SK-N-DZ (cell line): ENCODE measurements around the gene PEMT.
A peak's percentile ranks its signal among the peaks of the same experiment; 100 is the strongest.
"Not testable (repeated sequence)": the region's sequence is repeated elsewhere in the genome, so short reads cannot be mapped to it uniquely, and the experiment has no call there.

Experiments
- DNase-seq: peaks from one replicate; pipeline ENCODE4 v3.0.0-alpha.2; 2015; ENCODE audit warnings: low spot score

PEMT gene

GRCh38 chr17:17487998-17488397 lies 103.5 kb downstream of the PEMT start:
- DNase-seq = no peak

GRCh38 chr17:17486416-17486815 lies 105.1 kb downstream of the PEMT start:
- not testable (repeated sequence) for DNase-seq

GRCh38 chr17:17485420-17485819 lies 106.1 kb downstream of the PEMT start:
- DNase-seq = no peak

GRCh38 chr17:17484451-17484899 lies 107.0 kb downstream of the PEMT start:
- DNase-seq = no peak

GRCh38 chr17:17481860-17482259 lies 109.6 kb downstream of the PEMT start:
- DNase-seq = no peak

- no peak for DNase-seq
Measured at GRCh38 chr17:17480593-17481148, 110.8 kb downstream of the PEMT start.

- no peak for DNase-seq
Measured at GRCh38 chr17:17479209-17479608, 112.3 kb downstream of the PEMT start.

GRCh38 chr17:17476865-17477467 lies 114.5 kb downstream of the PEMT start, which contains the start of gene MED9:
Gene MED9 (plus strand): TSS chr17:17477000. CDS start chr17:17477042, 42 bp downstream.
- DNase-seq = peak; percentile 92

GRCh38 chr17:17474341-17474740 lies 117.2 kb downstream of the PEMT start:
- DNase-seq = no peak

- DNase-seq = no peak
Measured at GRCh38 chr17:17472333-17472920, 119.1 kb downstream of the PEMT start.

- DNase-seq = no peak
Measured at GRCh38 chr17:17469996-17470395, 121.5 kb downstream of the PEMT start.

- DNase-seq = no peak
Measured at GRCh38 chr17:17469358-17469757, 122.2 kb downstream of the PEMT start.

GRCh38 chr17:17468217-17469010 lies 123.1 kb downstream of the PEMT start:
- DNase-seq = no peak

- no peak for DNase-seq
Measured at GRCh38 chr17:17467720-17468119, 123.8 kb downstream of the PEMT start.

- DNase-seq = no peak
Measured at GRCh38 chr17:17467016-17467415, 124.5 kb downstream of the PEMT start.

GRCh38 chr17:17466511-17466910 lies 125.0 kb downstream of the PEMT start:
- no peak for DNase-seq

GRCh38 chr17:17465878-17466277 lies 125.6 kb downstream of the PEMT start:
- DNase-seq = not testable (repeated sequence)

- no peak for DNase-seq
Measured at GRCh38 chr17:17463821-17464220, 127.7 kb downstream of the PEMT start.

GRCh38 chr17:17462048-17462824 lies 129.3 kb downstream of the PEMT start:
- no peak for DNase-seq

GRCh38 chr17:17460038-17460437 lies 131.5 kb downstream of the PEMT start:
- DNase-seq = no peak

GRCh38 chr17:17457680-17458079 lies 133.8 kb downstream of the PEMT start:
- no peak for DNase-seq

- no peak for DNase-seq
Measured at GRCh38 chr17:17456251-17456650, 135.3 kb downstream of the PEMT start.
